ENCODE measurements around the gene AFF3.

Gene AFF3

GRCh38 chr2:99918389-99918788, 224.0 kb downstream of the AFF3 start:
- DNase-seq = no peak

GRCh38 chr2:99915108-99915675, 227.2 kb downstream of the AFF3 start:
- DNase-seq = no peak

GRCh38 chr2:99911736-99912135, 230.7 kb downstream of the AFF3 start:
- DNase-seq = no peak

- no peak for DNase-seq
Measured at GRCh38 chr2:99910902-99911301, 231.5 kb downstream of the AFF3 start.

- no peak for DNase-seq
Measured at GRCh38 chr2:99905636-99906035, 236.8 kb downstream of the AFF3 start.

- no peak for DNase-seq
Measured at GRCh38 chr2:99905025-99905424, 237.4 kb downstream of the AFF3 start.

GRCh38 chr2:99903981-99904380, 238.4 kb downstream of the AFF3 start:
- DNase-seq = no peak

- DNase-seq = no peak
Measured at GRCh38 chr2:99900556-99900955, 241.8 kb downstream of the AFF3 start.

- DNase-seq = no peak
Measured at GRCh38 chr2:99899882-99900281, 242.5 kb downstream of the AFF3 start.

GRCh38 chr2:99899058-99899855, 243.1 kb downstream of the AFF3 start:
- DNase-seq = no peak

- no peak for DNase-seq
Measured at GRCh38 chr2:99898336-99899048, 243.9 kb downstream of the AFF3 start.

GRCh38 chr2:99891428-99891780, 251.0 kb downstream of the AFF3 start:
- DNase-seq = no peak

GRCh38 chr2:99890568-99891427, 251.6 kb downstream of the AFF3 start:
- DNase-seq = no peak

- no peak for DNase-seq
Measured at GRCh38 chr2:99888617-99889016, 253.8 kb downstream of the AFF3 start.

- DNase-seq = no peak
Measured at GRCh38 chr2:99886418-99886817, 256.0 kb downstream of the AFF3 start.

- no peak for DNase-seq
Measured at GRCh38 chr2:99883358-99883757, 259.0 kb downstream of the AFF3 start.

GRCh38 chr2:99881901-99882591, 260.3 kb downstream of the AFF3 start:
- DNase-seq = no peak

- DNase-seq = no peak
Measured at GRCh38 chr2:99880964-99881294, 261.5 kb downstream of the AFF3 start.

- DNase-seq = no peak
Measured at GRCh38 chr2:99880148-99880963, 262.0 kb downstream of the AFF3 start.

GRCh38 chr2:99879481-99879880, 262.9 kb downstream of the AFF3 start:
- DNase-seq = no peak

GRCh38 chr2:99878581-99879350, 263.6 kb downstream of the AFF3 start:
- DNase-seq = no peak

Measured in activated CD4-positive, alpha-beta T cell treated with anti-CD3 and anti-CD28 coated beads, Interleukin-10, Interleukin-2, amounts not matched to agents 100 ng/mL and 50 ng/mL, durations not matched to agents 16 hours and 8 hours (primary cell).